Sigmoid colon (tissue), 3 donors: ENCODE measurements around the gene ING3.

Experiments
- CTCF ChIP-seq, 4 experiments: fragments of 450-650 bp in 3 of 4; fragments of 200-600 bp in 1 of 4; IDR thresholded peaks; one replicate each; pipeline ENCODE4 v1.5.1; 2016 to 2019; ENCODE audit warnings: antibody characterized with exemption in 4 of 4, mild to moderate bottlenecking in 3 of 4, moderate library complexity in 2 of 4
- POLR2A ChIP-seq, 2 donors: fragments of 450-650 bp; IDR thresholded peaks; one replicate each; pipeline ENCODE4 v1.6.1; 2016; ENCODE audit warnings: antibody characterized with exemption in 2 of 2, mild to moderate bottlenecking in 2 of 2, moderate library complexity in 2 of 2

- TF ChIP-seq POLR2A (IDR thresholded peaks at IDR 0.05) (no peak), CTCF (IDR thresholded peaks at IDR 0.05) (no peak)
These were observed 42.5 kb downstream of the ING3 start for GRCh38 chr7:120992965-120993494.
